WTC11 (cell line): ENCODE results near the gene SYNGR3. TPM values are rescaled to one million over a fixed set of nuclear protein-coding genes. Genes with fewer than 3 reads are reported as not detected.

Source experiments
- ATF1 ChIP-seq: sonication (generic); formaldehyde crosslinking; IDR thresholded peaks from 2 replicates; pipeline ENCODE4 v1.8.1; 2023; ENCODE audit warnings: mild to moderate bottlenecking, moderate library complexity, missing genetic modification reagents
- CBFB ChIP-seq: sonication (generic); formaldehyde crosslinking; IDR thresholded peaks from 2 replicates; pipeline ENCODE4 v1.8.1; 2022; ENCODE audit warnings: mild to moderate bottlenecking, low read depth, missing genetic modification reagents
- CREB1 ChIP-seq: sonication (generic); formaldehyde crosslinking; IDR thresholded peaks from 2 replicates; pipeline ENCODE4 v1.8.0; 2023; ENCODE audit warnings: mild to moderate bottlenecking, missing genetic modification reagents
- ELF4 ChIP-seq: sonication (generic); formaldehyde crosslinking; IDR thresholded peaks from 2 replicates; pipeline ENCODE4 v1.8.1; 2022; ENCODE audit warnings: low read depth, mild to moderate bottlenecking, moderate library complexity, missing genetic modification reagents
- EMX1 ChIP-seq: fragments of 250-450 bp; sonication (Bioruptor Pico); IDR thresholded peaks from 2 replicates; pipeline ENCODE4 v1.8.0; 2021; ENCODE audit warnings: mild to moderate bottlenecking
- ESRRA ChIP-seq: sonication (generic); formaldehyde crosslinking; IDR thresholded peaks from 2 replicates; pipeline ENCODE4 v1.8.1; 2022; ENCODE audit warnings: mild to moderate bottlenecking, missing genetic modification reagents, borderline replicate concordance
- JAZF1 ChIP-seq: fragments of 250-450 bp; sonication (Bioruptor Pico); IDR thresholded peaks from 2 replicates; pipeline ENCODE4 v1.9.0; 2021; ENCODE audit warnings: moderate library complexity, mild to moderate bottlenecking, inconsistent platforms
- NFYB ChIP-seq: sonication (generic); formaldehyde crosslinking; conservative IDR thresholded peaks from 2 replicates; pipeline ENCODE4 v1.8.0; 2022; ENCODE audit warnings: low read depth, missing genetic modification reagents
- NR1H2 ChIP-seq: sonication (generic); formaldehyde crosslinking; IDR thresholded peaks from 2 replicates; pipeline ENCODE4 v1.9.0; 2021; ENCODE audit warnings: mild to moderate bottlenecking, moderate library complexity, missing genetic modification reagents
- NR2C2 ChIP-seq: sonication (generic); formaldehyde crosslinking; IDR thresholded peaks from 2 replicates; pipeline ENCODE4 v1.8.0; 2022; ENCODE audit warnings: mild to moderate bottlenecking, missing genetic modification reagents
- NR3C1 ChIP-seq: sonication (generic); formaldehyde crosslinking; conservative IDR thresholded peaks from 2 replicates; pipeline ENCODE4 v1.8.1; 2023; ENCODE audit warnings: low read depth, mild to moderate bottlenecking, missing genetic modification reagents
- SMAD4 ChIP-seq: sonication (generic); formaldehyde crosslinking; IDR thresholded peaks from 2 replicates; pipeline ENCODE4 v1.8.0; 2022; ENCODE audit warnings: mild to moderate bottlenecking, missing genetic modification reagents
- SP1 ChIP-seq: sonication (generic); formaldehyde crosslinking; conservative IDR thresholded peaks from 2 replicates; pipeline ENCODE4 v1.8.1; 2022; ENCODE audit warnings: missing genetic modification reagents
- TCF7 ChIP-seq: sonication (generic); formaldehyde crosslinking; IDR thresholded peaks from 2 replicates; pipeline ENCODE4 v1.8.0; 2022; ENCODE audit warnings: mild to moderate bottlenecking, low read depth, missing genetic modification reagents, moderate library complexity
- TP53 ChIP-seq: sonication (generic); formaldehyde crosslinking; IDR thresholded peaks from 2 replicates; pipeline ENCODE4 v1.8.1; 2023; ENCODE audit warnings: mild to moderate bottlenecking, missing genetic modification reagents
- ZBTB21 ChIP-seq: sonication (generic); formaldehyde crosslinking; IDR thresholded peaks from 2 replicates; pipeline ENCODE4 v1.8.1; 2023; ENCODE audit warnings: mild to moderate bottlenecking, missing genetic modification reagents, borderline replicate concordance
- ZNF219 ChIP-seq: sonication (generic); formaldehyde crosslinking; IDR thresholded peaks from 2 replicates; pipeline ENCODE4 v1.8.0; 2023; ENCODE audit warnings: missing genetic modification reagents, mild to moderate bottlenecking, borderline replicate concordance
- total RNA-seq: library from RNA; stranded (reverse); gene quantifications from 3 replicates; pipeline ENCODE4 v1.2.3, GENCODE V29; 2021
- TF ChIP-seq, protein P1 (sequence below): sonication (generic); formaldehyde crosslinking; IDR thresholded peaks from 2 replicates; pipeline ENCODE4 v1.8.0; 2022; ENCODE audit warnings: mild to moderate bottlenecking, missing genetic modification reagents
- TF ChIP-seq, protein P2 (sequence below): fragments of 250-450 bp; sonication (Bioruptor Pico); IDR thresholded peaks from 2 replicates; pipeline ENCODE4 v1.9.0; 2021; ENCODE audit warnings: mild to moderate bottlenecking
- TF ChIP-seq, protein P3 (sequence below): fragments of 250-450 bp; sonication (Bioruptor Pico); conservative IDR thresholded peaks from 2 replicates; pipeline ENCODE4 v1.9.0; 2021; ENCODE audit warnings: mild to moderate bottlenecking
- TF ChIP-seq, protein P4 (sequence below): fragments of 250-450 bp; sonication (Bioruptor Pico); IDR thresholded peaks from 2 replicates; pipeline ENCODE4 v2.1.2; 2022; ENCODE audit warnings: mild to moderate bottlenecking, moderate library complexity
- TF ChIP-seq, protein P5 (sequence below): fragments of 200-600 bp; IDR thresholded peaks from 2 replicates; pipeline ENCODE4 v1.8.0; 2022; ENCODE audit warnings: antibody characterized with exemption
- TF ChIP-seq, protein P6 (sequence below): sonication (generic); formaldehyde crosslinking; IDR thresholded peaks from 2 replicates; pipeline ENCODE4 v1.8.1; 2023; ENCODE audit warnings: mild to moderate bottlenecking, missing genetic modification reagents, borderline replicate concordance
- TF ChIP-seq, protein P7 (sequence below): sonication (generic); formaldehyde crosslinking; conservative IDR thresholded peaks from 2 replicates; pipeline ENCODE4 v1.8.1; 2022; ENCODE audit warnings: mild to moderate bottlenecking, missing genetic modification reagents

SYNGR3 gene
- total RNA-seq, 1 experiment from 2014 or later = 41.5 TPM

DNA sequence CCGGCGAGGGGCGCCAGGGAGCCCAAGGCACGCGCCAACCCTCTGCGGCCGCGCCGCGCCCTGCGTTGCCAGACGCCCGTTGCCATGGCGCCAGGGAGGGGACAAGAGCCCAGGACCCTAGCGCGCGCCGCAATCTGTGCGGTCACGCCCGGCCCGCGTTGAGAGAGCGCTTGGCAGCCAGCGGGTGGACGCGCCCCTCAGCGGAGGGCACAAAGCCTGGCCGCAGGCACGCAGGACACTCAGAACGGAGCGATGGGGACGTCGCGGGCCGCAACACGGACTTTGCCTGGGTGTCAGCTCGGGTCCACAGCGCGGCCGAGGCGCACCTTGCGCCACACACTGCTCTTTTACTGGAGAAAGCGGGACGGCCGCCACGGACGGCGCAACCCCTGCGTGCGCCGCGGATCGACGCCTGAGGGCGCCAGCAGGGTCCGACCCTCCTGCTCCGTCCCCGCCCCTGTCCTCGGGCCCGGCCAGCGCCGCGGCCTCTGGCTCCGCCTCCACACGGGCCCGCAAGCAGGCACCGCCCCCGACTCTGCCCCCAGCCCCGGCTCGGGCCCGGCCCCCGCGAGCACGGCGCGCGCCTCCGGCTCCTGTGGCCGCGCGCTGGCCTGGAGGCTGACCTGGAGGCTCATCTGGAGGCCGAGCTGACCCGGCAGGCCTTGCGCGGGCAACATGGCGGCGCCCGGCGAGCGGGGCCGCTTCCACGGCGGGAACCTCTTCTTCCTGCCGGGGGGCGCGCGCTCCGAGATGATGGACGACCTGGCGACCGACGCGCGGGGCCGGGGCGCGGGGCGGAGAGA lies 6.0 kb upstream of the SYNGR3 start, which contains the start of gene GFER (continued):
- TF ChIP-seq ELF4 = no peak
- TF ChIP-seq NFYB = 0 out of 2 replicates have a peak, but pooled peaks have one; percentile 5
- TF ChIP-seq SMAD4 (CRISPR knock-in tag) = no peak
- TF ChIP-seq ATF1 (CRISPR knock-in tag) = no peak
- TF ChIP-seq, protein P1, sequence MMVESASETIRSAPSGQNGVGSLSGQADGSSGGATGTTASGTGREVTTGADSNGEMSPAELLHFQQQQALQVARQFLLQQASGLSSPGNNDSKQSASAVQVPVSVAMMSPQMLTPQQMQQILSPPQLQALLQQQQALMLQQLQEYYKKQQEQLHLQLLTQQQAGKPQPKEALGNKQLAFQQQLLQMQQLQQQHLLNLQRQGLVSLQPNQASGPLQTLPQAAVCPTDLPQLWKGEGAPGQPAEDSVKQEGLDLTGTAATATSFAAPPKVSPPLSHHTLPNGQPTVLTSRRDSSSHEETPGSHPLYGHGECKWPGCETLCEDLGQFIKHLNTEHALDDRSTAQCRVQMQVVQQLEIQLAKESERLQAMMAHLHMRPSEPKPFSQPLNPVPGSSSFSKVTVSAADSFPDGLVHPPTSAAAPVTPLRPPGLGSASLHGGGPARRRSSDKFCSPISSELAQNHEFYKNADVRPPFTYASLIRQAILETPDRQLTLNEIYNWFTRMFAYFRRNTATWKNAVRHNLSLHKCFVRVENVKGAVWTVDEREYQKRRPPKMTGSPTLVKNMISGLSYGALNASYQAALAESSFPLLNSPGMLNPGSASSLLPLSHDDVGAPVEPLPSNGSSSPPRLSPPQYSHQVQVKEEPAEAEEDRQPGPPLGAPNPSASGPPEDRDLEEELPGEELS (CRISPR knock-in tag) = peak; percentile 24; the same call in 1 of the 2 replicates
- TF ChIP-seq ZBTB21 (CRISPR knock-in tag) = no peak; the same call in 1 of the 2 replicates
- TF ChIP-seq ZNF219 (CRISPR knock-in tag) = no peak
- TF ChIP-seq TP53 (CRISPR knock-in tag) = peak; percentile 68; the same call in 1 of the 2 replicates
- TF ChIP-seq, protein P2, sequence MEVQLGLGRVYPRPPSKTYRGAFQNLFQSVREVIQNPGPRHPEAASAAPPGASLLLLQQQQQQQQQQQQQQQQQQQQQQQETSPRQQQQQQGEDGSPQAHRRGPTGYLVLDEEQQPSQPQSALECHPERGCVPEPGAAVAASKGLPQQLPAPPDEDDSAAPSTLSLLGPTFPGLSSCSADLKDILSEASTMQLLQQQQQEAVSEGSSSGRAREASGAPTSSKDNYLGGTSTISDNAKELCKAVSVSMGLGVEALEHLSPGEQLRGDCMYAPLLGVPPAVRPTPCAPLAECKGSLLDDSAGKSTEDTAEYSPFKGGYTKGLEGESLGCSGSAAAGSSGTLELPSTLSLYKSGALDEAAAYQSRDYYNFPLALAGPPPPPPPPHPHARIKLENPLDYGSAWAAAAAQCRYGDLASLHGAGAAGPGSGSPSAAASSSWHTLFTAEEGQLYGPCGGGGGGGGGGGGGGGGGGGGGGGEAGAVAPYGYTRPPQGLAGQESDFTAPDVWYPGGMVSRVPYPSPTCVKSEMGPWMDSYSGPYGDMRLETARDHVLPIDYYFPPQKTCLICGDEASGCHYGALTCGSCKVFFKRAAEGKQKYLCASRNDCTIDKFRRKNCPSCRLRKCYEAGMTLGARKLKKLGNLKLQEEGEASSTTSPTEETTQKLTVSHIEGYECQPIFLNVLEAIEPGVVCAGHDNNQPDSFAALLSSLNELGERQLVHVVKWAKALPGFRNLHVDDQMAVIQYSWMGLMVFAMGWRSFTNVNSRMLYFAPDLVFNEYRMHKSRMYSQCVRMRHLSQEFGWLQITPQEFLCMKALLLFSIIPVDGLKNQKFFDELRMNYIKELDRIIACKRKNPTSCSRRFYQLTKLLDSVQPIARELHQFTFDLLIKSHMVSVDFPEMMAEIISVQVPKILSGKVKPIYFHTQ (CRISPR knock-in tag) = peak; percentile 65; the same call in 1 of the 2 replicates
- peak; percentile 85 for TF ChIP-seq SP1
- no peak for TF ChIP-seq CREB1
- TF ChIP-seq, protein P3, sequence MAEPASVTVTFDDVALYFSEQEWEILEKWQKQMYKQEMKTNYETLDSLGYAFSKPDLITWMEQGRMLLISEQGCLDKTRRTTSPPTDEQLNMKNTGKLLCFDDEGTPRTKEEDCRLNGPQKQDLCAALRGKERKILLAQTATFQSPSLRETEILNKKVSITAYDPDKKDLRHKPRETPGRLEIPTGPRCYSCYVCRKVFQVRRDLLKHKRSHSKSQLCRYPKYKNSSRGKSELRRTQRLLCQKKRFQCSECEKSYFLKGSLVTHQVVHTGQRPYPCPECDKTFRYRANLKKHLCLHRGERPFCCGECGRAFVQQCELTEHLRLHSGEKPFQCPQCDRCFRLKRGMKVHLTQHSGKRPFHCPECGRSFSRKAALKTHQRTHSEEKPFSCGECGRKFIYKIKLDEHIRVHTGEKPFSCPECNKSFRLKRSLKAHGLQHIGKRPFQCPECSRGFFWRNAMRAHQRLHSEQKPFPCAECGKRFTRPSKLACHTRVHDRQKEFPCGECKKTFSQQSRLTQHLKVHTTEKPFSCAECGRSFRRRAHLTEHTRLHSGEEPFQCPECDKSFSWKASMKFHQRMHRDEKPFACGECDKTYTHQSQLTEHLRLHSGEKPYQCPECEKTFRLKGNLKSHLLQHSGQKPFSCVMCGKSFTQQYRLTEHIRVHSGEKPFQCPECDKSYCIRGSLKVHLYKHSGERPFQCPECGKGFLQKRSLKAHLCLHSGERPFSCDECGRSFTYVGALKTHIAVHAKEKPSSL (CRISPR knock-in tag) = no peak
- TF ChIP-seq, protein P4, sequence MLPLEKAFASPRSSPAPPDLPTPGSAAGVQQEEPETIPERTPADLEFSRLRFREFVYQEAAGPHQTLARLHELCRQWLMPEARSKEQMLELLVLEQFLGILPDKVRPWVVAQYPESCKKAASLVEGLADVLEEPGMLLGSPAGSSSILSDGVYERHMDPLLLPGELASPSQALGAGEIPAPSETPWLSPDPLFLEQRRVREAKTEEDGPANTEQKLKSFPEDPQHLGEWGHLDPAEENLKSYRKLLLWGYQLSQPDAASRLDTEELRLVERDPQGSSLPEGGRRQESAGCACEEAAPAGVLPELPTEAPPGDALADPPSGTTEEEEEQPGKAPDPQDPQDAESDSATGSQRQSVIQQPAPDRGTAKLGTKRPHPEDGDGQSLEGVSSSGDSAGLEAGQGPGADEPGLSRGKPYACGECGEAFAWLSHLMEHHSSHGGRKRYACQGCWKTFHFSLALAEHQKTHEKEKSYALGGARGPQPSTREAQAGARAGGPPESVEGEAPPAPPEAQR (CRISPR knock-in tag) = no peak
- no peak for TF ChIP-seq NR3C1 (CRISPR knock-in tag)
- TF ChIP-seq, protein P5, sequence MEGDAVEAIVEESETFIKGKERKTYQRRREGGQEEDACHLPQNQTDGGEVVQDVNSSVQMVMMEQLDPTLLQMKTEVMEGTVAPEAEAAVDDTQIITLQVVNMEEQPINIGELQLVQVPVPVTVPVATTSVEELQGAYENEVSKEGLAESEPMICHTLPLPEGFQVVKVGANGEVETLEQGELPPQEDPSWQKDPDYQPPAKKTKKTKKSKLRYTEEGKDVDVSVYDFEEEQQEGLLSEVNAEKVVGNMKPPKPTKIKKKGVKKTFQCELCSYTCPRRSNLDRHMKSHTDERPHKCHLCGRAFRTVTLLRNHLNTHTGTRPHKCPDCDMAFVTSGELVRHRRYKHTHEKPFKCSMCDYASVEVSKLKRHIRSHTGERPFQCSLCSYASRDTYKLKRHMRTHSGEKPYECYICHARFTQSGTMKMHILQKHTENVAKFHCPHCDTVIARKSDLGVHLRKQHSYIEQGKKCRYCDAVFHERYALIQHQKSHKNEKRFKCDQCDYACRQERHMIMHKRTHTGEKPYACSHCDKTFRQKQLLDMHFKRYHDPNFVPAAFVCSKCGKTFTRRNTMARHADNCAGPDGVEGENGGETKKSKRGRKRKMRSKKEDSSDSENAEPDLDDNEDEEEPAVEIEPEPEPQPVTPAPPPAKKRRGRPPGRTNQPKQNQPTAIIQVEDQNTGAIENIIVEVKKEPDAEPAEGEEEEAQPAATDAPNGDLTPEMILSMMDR = no peak
- TF ChIP-seq, protein P6, sequence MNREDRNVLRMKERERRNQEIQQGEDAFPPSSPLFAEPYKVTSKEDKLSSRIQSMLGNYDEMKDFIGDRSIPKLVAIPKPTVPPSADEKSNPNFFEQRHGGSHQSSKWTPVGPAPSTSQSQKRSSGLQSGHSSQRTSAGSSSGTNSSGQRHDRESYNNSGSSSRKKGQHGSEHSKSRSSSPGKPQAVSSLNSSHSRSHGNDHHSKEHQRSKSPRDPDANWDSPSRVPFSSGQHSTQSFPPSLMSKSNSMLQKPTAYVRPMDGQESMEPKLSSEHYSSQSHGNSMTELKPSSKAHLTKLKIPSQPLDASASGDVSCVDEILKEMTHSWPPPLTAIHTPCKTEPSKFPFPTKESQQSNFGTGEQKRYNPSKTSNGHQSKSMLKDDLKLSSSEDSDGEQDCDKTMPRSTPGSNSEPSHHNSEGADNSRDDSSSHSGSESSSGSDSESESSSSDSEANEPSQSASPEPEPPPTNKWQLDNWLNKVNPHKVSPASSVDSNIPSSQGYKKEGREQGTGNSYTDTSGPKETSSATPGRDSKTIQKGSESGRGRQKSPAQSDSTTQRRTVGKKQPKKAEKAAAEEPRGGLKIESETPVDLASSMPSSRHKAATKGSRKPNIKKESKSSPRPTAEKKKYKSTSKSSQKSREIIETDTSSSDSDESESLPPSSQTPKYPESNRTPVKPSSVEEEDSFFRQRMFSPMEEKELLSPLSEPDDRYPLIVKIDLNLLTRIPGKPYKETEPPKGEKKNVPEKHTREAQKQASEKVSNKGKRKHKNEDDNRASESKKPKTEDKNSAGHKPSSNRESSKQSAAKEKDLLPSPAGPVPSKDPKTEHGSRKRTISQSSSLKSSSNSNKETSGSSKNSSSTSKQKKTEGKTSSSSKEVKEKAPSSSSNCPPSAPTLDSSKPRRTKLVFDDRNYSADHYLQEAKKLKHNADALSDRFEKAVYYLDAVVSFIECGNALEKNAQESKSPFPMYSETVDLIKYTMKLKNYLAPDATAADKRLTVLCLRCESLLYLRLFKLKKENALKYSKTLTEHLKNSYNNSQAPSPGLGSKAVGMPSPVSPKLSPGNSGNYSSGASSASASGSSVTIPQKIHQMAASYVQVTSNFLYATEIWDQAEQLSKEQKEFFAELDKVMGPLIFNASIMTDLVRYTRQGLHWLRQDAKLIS = no peak
- TF ChIP-seq JAZF1 = no peak
- TF ChIP-seq NR2C2 (CRISPR knock-in tag) = peak; percentile 84
- TF ChIP-seq CBFB = no peak
- TF ChIP-seq ESRRA = peak; percentile 81; the same call in 1 of the 2 replicates
- no peak for TF ChIP-seq EMX1
- TF ChIP-seq, protein P7, sequence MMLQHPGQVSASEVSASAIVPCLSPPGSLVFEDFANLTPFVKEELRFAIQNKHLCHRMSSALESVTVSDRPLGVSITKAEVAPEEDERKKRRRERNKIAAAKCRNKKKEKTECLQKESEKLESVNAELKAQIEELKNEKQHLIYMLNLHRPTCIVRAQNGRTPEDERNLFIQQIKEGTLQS (CRISPR knock-in tag) = no peak
- no peak; the same call in 1 of the 2 replicates for TF ChIP-seq TCF7 (CRISPR knock-in tag)
- no peak for TF ChIP-seq NR1H2
